RPMI8226 (cell line): ENCODE measurements around the gene EFR3B.

Experiments used
- DNase-seq: peaks from one replicate; pipeline ENCODE4 v3.0.0-alpha.2; 2015

EFR3B gene

GRCh38 chr2:25035537-25036220 lies 6.2 kb upstream of the EFR3B start:
- DNase-seq: peak; percentile 37

- DNase-seq: no peak
Observed at GRCh38 chr2:25036221-25036559, 5.7 kb upstream of the EFR3B start.

DNA sequence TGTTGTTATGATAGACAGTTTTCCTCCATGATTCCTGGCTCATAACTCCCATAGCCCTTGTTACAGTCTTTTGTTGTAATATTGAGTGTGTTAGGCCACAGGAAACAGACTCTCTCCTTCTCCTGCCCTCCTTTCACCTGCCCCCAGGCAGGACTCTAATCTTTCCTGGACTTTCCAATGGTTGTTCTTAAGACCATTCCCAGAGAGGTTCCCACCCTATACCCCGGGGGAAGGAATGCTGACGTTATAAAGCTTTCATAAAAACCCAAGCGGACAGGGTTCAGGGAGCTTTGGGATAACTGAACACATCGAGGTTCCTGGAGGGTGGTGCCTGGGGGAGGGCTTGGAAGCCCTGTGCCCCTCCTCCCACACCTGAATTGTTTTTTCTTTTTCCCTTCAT lies 2.8 kb upstream of the EFR3B start:
- DNase-seq: no peak

- DNase-seq: peak; percentile 79
Observed at GRCh38 chr2:25041307-25041927, 459 bp upstream of the EFR3B start.

DNA sequence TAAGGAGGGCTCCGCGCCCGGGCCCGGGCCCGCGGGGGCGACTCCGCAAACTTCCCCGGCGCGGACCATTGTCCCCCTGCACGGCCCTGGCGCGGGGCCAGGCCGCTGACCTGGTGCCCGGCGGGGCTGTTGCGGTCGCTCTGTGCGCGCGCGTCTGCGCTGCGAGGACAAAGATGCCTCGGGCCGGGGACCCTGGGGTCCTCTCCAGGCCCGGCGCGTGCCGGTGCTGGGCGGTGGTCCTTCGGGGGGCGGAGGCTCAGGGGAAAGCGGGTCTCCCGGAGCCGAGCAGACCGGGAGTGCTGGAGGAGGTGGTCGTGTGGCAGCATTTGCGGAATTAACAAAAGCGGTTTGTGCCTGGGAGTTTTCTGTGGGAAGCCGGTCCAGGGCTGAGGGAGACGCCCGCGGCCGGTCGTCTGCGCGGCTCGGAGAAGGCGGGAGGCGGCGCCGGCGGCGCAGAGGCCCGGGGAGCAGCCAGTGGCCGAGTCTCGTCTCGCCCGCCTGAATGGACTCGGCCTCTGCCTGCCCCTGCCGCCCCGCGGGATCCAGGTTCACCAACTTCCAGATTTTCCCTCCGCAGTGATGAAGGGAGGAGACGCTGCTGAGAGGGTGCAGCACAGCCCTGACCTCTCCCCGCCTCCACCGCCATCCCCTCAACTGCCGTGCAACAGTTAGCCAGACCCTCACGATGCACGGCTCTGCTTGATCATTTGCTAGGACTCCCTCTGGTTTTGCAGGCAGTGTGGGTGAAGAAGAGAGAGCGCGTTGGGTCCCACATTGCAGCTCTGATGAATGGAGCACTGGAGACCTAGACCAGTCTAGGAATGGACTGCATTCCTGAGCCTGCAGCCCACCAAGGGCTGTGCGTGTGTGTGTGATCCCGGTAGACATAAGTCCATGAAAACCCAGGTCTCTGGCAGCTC lies 705 bp downstream of the EFR3B start:
- DNase-seq: peak; percentile 11

DNA sequence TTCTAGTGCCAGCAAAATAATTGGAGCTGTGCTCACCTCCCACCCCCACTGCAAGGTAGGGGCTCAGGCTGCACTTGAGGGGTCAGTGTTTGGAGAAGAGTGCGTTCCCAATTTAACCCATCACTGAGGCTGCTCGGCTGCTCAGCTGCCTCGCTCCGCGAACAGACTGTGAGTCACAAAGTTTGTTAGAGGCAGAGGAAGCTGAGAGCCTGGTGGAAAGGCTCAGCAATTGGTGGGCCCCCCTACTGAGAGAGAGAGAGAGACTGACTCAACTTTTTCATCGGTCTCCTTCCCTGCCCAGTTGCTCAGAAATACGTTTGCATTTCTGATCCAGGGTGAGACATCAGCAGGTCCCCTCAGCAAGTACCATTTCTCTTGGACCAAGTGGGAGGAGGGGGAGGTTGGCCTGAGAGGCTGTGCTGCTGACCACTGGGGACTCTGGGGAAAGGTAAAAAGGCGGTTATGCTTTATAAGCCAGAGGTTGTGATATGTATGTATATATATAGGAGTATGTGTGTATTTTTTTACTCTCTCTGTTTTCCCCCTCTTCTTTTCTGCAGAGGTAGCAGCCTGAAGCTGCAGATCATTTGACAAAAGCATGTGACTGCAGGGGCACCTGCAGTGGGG lies 1.5 kb downstream of the EFR3B start:
- no peak for DNase-seq

DNA sequence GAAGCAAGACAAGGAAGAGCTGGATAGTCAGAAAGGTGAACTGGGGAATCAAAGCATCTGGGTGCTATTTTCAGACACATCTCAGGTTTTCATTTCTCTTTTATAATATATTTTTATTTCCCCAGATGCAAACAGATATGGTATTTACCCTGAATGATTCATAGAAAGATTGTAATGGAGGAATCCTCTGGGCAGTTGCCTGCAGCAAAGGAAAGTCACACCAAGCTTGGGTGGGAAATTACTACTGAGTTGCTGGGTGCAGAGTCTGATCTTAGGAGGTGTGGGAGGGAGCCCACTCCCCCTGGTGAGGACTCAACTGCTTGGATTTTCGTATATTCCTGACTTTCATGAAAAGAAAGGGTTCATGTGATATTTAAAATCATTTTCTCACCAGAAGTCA lies 2.1 kb downstream of the EFR3B start:
- no peak for DNase-seq

DNA sequence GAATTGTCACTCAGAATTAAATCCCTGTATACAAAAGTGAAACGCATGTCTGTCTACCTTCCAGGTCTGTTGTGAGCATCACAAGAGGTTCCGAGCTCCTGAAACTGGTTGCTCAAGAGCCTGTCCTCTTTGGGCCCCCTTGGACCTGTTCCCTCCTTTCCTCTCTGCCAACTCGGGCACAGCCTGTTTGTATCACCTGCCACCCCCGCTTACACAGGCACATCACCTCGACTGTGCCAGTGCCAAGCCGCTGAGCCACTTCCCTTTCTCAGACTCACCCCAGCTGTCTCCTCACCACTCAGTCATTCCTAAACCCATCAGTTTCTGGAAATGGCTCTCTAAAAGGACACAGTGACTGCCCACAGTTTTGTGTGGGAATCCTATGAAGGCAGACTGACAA lies 3.1 kb downstream of the EFR3B start:
- peak; percentile 62 for DNase-seq

DNA sequence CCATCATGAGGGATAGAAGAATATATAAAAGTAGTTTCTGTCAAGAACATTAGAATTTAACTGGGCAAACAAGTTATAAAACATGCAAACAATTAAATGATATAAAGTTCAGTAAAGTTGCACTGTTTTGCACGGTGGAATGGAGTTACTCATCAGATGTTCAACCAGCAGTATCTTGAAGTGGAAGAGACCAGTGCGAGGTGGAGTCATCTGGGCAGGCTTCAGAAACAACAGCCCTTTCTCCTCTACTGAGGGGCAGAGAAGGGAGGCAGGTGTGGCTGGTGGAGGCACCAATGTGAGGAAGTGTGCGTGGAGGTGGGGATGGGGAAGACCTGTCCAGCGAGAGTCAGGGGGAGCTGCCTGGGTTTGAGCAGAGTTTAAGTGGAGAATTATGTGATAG lies 7.5 kb downstream of the EFR3B start:
- no peak for DNase-seq

GRCh38 chr2:25050128-25050527 lies 8.3 kb downstream of the EFR3B start:
- no peak for DNase-seq

DNA sequence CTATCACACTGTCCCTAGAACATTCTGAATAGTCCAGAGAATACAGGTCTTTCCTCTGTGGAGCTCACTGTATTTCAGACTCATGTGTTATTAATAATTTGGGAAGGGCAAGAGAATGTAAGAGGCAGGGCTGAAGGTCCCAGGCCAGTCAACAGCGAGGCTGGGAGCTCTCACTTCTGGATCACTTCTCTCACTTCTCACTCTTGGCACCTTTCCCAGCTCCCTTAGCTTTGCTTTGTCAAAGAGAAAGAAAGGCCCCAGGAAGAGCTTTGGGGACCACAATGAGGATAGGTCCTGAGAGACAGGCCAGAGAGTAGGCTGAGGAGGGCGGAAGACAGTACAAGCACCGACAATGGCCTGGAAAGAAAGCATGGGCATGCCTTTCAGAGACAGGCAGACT lies 11.2 kb downstream of the EFR3B start:
- DNase-seq: peak; percentile 55

GRCh38 chr2:25054720-25055119 lies 12.8 kb downstream of the EFR3B start:
- DNase-seq: no peak

DNA sequence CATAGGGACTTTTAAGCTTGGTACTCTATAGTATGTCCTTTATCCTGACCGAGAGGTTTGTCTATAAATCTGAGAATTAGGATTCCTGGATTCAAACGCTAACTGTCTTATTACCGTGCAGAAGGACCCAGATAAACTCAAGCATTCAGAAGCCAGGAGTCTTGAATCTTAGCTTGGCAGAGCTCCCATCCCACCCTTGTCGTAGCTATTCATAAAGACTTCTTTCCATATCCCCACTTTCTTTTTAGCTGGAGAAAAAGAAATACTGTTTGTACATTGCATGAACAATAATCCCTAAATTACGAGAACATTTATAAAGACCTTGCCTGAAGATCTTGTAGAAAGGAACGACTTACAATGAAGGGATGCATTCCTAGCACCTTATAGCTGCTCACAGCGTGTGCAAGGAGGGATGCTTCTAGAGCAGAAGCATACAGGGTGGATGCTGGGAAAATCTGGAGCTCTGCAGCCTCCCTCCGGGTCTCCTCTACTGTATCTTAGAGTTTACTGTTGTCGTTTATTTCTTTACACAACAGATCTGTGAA lies 13.6 kb downstream of the EFR3B start:
- no peak for DNase-seq

GRCh38 chr2:25056098-25056821 lies 14.4 kb downstream of the EFR3B start:
- DNase-seq: no peak

DNA sequence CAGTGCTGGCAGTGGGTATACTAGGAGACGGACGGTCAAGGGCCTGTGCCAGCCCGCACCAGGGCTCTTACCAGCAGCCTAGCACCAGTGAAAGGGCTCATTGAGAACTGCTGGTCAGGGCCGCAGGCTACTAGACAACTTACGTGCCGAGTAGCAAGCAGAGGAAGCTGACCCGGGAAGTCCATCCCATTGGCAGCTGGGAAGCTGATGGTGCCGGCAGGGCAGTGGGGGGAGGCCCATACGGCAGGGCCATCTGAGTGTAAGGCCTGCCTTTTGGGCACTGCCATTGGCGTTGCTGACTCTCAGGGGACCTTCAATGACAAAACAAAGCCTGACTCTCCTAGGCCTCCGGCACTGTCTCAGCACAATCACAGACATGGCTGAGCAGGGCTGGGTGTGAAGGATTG lies 20.6 kb downstream of the EFR3B start:
- DNase-seq: no peak

- DNase-seq: peak; percentile 81
Observed at GRCh38 chr2:25063876-25064660, 22.2 kb downstream of the EFR3B start.

DNA sequence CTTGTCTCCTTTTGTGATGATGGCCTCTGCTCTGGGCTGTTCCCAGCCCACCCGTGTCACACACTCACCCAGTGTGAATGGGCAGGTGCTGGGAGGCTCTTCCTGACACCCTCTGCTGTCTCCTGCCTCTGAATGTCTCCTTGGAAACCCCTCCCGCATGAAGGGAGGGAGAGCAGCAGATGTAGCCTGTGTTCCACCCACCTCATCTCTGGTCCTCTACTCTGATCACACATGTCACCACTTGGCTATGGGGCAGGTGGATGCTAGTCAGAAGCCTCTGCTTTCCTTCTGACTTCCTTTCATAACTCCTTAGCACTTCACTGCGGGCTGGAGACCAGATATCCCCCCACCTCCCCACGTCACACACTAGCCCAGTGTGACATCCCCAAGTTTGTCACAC lies 23.9 kb downstream of the EFR3B start:
- no peak for DNase-seq

GRCh38 chr2:25066455-25066854 lies 24.6 kb downstream of the EFR3B start:
- DNase-seq: no peak

GRCh38 chr2:25068217-25068616 lies 26.3 kb downstream of the EFR3B start:
- no peak for DNase-seq

DNA sequence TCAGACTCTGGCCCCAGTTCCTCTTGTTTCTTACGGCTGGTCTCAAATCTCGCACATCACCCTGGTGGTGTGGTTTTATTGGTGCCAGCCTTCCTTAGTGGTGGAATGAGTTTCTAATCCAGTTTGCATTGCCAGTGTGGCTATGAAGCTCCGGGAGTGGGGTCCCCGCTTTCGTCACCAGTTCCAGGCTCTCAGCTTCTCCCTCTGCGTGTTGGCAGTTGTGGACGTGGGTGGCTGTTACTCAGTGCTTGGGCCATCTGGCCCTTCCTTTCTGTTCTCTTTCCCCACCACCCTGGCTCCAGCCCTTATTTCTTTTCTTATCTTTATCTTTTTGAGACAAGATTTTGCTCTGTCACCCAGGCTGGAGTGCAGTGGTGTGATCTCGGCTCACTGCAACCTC lies 30.1 kb downstream of the EFR3B start:
- no peak for DNase-seq

DNA sequence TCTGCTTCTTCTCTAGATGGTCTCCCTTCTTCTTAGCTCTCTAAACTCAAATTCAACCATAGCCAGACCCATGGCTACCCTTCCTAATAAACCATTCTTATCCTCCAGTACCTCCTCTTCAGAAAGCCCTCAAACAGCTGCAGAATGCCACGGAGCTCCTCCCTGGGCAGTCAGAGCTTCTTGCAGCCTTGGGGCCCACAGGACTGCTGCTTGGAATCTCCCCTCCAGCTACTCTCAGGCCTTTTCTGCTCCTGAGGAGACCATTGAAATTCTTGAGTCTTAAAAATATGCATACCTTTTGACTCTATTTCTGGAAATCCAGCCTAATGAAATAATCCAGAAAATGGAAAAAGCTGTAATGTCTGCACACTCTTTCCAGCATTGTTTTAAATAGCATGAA lies 30.7 kb downstream of the EFR3B start:
- no peak for DNase-seq

GRCh38 chr2:25073025-25073424 lies 31.1 kb downstream of the EFR3B start:
- DNase-seq: no peak
